ENCODE measurements around the gene TMEM190.
"Not testable (repeated sequence)": the region's sequence is repeated elsewhere in the genome, so short reads cannot be mapped to it uniquely, and the experiment has no call there.

Gene TMEM190

GRCh38 chr19:55376241-55376933 is at the start of gene TMEM190:
TMEM190 (plus strand) TSS chr19:55376826; CDS start chr19:55376854, 28 bp downstream.
- no peaks in the 10 kb centered on the region for H3K27me3 ChIP-seq (ENCODE audit: insufficient read depth, poor library complexity, severe bottlenecking)
- H3K36me3 ChIP-seq (ENCODE audit: low read depth): no peaks in the 10 kb centered on the region
- no peak for TF ChIP-seq CTCF (IDR thresholded peaks at IDR 0.05; ENCODE audit: poor library complexity, severe bottlenecking)
- H3K27ac ChIP-seq (ENCODE audit: poor library complexity, severe bottlenecking): no peak within 1 kb of the TSS
- ATAC-seq (ENCODE audit: low read depth): peak; percentile 25
- H3K9me3 ChIP-seq (ENCODE audit: severe bottlenecking): no peaks in the 10 kb centered on the region
- H3K4me3 ChIP-seq (ENCODE audit: severe bottlenecking): no peak within 1 kb of the TSS
- peaks cover 14% of the 10 kb centered on the region for H3K4me1 ChIP-seq (ENCODE audit: insufficient read depth, poor library complexity, severe bottlenecking)
- DNase-seq (ENCODE audit: low spot score): peak; percentile 67

GRCh38 chr19:55328774-55329318 is 47.8 kb upstream of the TMEM190 start:
- not testable (repeated sequence) for DNase-seq (ENCODE audit: low spot score); H3K4me1 ChIP-seq (ENCODE audit: insufficient read depth, poor library complexity, severe bottlenecking); H3K27me3 ChIP-seq (ENCODE audit: insufficient read depth, poor library complexity, severe bottlenecking); H3K9me3 ChIP-seq (ENCODE audit: severe bottlenecking); H3K4me3 ChIP-seq (ENCODE audit: severe bottlenecking); H3K36me3 ChIP-seq (ENCODE audit: low read depth); ATAC-seq (ENCODE audit: low read depth); H3K27ac ChIP-seq (ENCODE audit: poor library complexity, severe bottlenecking)

GRCh38 chr19:55329791-55330190 is 46.8 kb upstream of the TMEM190 start:
- not testable (repeated sequence) for H3K36me3 ChIP-seq (ENCODE audit: low read depth); H3K4me3 ChIP-seq (ENCODE audit: severe bottlenecking); H3K4me1 ChIP-seq (ENCODE audit: insufficient read depth, poor library complexity, severe bottlenecking); H3K27ac ChIP-seq (ENCODE audit: poor library complexity, severe bottlenecking); H3K9me3 ChIP-seq (ENCODE audit: severe bottlenecking); DNase-seq (ENCODE audit: low spot score); H3K27me3 ChIP-seq (ENCODE audit: insufficient read depth, poor library complexity, severe bottlenecking)
- peak; percentile 35; the same call in 1 of the 3 replicates for ATAC-seq (ENCODE audit: low read depth)

- no peaks in the 10 kb centered on the region for H3K9me3 ChIP-seq (ENCODE audit: severe bottlenecking)
- no peak overlapping the region for H3K27ac ChIP-seq (ENCODE audit: poor library complexity, severe bottlenecking)
- ATAC-seq (ENCODE audit: low read depth) (no peak), DNase-seq (ENCODE audit: low spot score) (no peak)
- no peak overlapping the region for H3K4me3 ChIP-seq (ENCODE audit: severe bottlenecking)
- H3K27me3 ChIP-seq (ENCODE audit: insufficient read depth, poor library complexity, severe bottlenecking): no peaks in the 10 kb centered on the region
- H3K4me1 ChIP-seq (ENCODE audit: insufficient read depth, poor library complexity, severe bottlenecking): peaks cover 14% of the 10 kb centered on the region
- H3K36me3 ChIP-seq (ENCODE audit: low read depth): no peaks in the 10 kb centered on the region
- no peak for TF ChIP-seq CTCF (IDR thresholded peaks at IDR 0.05; ENCODE audit: poor library complexity, severe bottlenecking)
These were observed 42.8 kb upstream of the TMEM190 start for GRCh38 chr19:55333870-55334269.

- DNase-seq (ENCODE audit: low spot score) (peak; percentile 82), ATAC-seq (ENCODE audit: low read depth) (peak; percentile 3; the same call in 1 of the 3 replicates)
- no peak overlapping the region for H3K4me3 ChIP-seq (ENCODE audit: severe bottlenecking)
- no peak for TF ChIP-seq CTCF (IDR thresholded peaks at IDR 0.05; ENCODE audit: poor library complexity, severe bottlenecking)
- H3K9me3 ChIP-seq (ENCODE audit: severe bottlenecking): no peaks in the 10 kb centered on the region
- H3K4me1 ChIP-seq (ENCODE audit: insufficient read depth, poor library complexity, severe bottlenecking): peaks cover 14% of the 10 kb centered on the region
- no peaks in the 10 kb centered on the region for H3K36me3 ChIP-seq (ENCODE audit: low read depth)
- peak overlapping the region; percentile 39 for H3K27ac ChIP-seq (ENCODE audit: poor library complexity, severe bottlenecking)
- no peaks in the 10 kb centered on the region for H3K27me3 ChIP-seq (ENCODE audit: insufficient read depth, poor library complexity, severe bottlenecking)
These were observed 40.5 kb upstream of the TMEM190 start for GRCh38 chr19:55336101-55336500.
